Hepatocyte (in vitro differentiated cells): Measurements from ENCODE around the gene UPK3B. TPM values are rescaled to one million over a fixed set of nuclear protein-coding genes. Genes with fewer than 3 reads are reported as not detected.

Experiments
- DNase-seq: peaks from one replicate; pipeline ENCODE4 v3.0.0-alpha.2; 2016; ENCODE audit warnings: low spot score
- H2AFZ ChIP-seq: fragments of 200-600 bp; sonication (generic); 2 replicates; pipeline ENCODE4 v1.6.0; 2016; ENCODE audit warnings: antibody characterized with exemption, mild to moderate bottlenecking
- H3K27ac ChIP-seq: fragments of 200-600 bp; sonication (generic); 2 replicates; pipeline ENCODE4 v1.5.1; 2016; ENCODE audit warnings: mild to moderate bottlenecking
- H3K27me3 ChIP-seq: fragments of 200-600 bp; sonication (generic); 2 replicates; pipeline ENCODE4 v1.6.1; 2016
- H3K36me3 ChIP-seq: fragments of 200-600 bp; sonication (generic); replicated peaks from 2 replicates; pipeline ENCODE4 v1.5.1; 2016; ENCODE audit warnings: low read depth; ENCODE audit not compliant: insufficient read depth
- H3K4me1 ChIP-seq: fragments of 200-600 bp; sonication (generic); 2 replicates; pipeline ENCODE4 v1.5.1; 2016; ENCODE audit warnings: mild to moderate bottlenecking, moderate library complexity; ENCODE audit not compliant: insufficient read depth
- H3K4me2 ChIP-seq: fragments of 200-600 bp; sonication (generic); 2 replicates; pipeline ENCODE4 v1.6.0; 2016
- H3K4me3 ChIP-seq: fragments of 200-600 bp; sonication (generic); 2 replicates; pipeline ENCODE4 v1.5.1; 2016; ENCODE audit warnings: mild to moderate bottlenecking
- H3K79me2 ChIP-seq: fragments of 200-600 bp; sonication (generic); 2 replicates; pipeline ENCODE4 v1.6.0; 2017; ENCODE audit warnings: mild to moderate bottlenecking
- H3K9me2 ChIP-seq: fragments of 200-600 bp; sonication (generic); replicated peaks from 2 replicates; pipeline ENCODE4 v1.6.0; 2017; ENCODE audit warnings: mild to moderate bottlenecking; ENCODE audit not compliant: insufficient read depth
- H3K9me3 ChIP-seq: fragments of 200-600 bp; sonication (generic); 2 replicates; pipeline ENCODE4 v1.5.1; 2016; ENCODE audit warnings: low read depth, mild to moderate bottlenecking
- H4K20me1 ChIP-seq: fragments of 200-600 bp; sonication (generic); 2 replicates; pipeline ENCODE4 v1.6.0; 2016; ENCODE audit warnings: mild to moderate bottlenecking; ENCODE audit not compliant: insufficient read depth, poor library complexity, severe bottlenecking
- EZH2 ChIP-seq: fragments of 200-600 bp; sonication (generic); IDR thresholded peaks from 2 replicates; pipeline ENCODE4 v1.6.1; 2016; ENCODE audit warnings: antibody characterized with exemption, mild to moderate bottlenecking, borderline replicate concordance
- EZH2phosphoT487 ChIP-seq: fragments of 200-600 bp; sonication (generic); IDR thresholded peaks from one replicate; pipeline ENCODE4 v1.6.1; 2018; ENCODE audit warnings: antibody characterized with exemption, mild to moderate bottlenecking, low read depth, moderate library complexity; ENCODE audit not compliant: unreplicated experiment, severe bottlenecking
- WGBS: methylation state at CpG from one replicate; pipeline ENCODE4 v1.1.6; 2016; ENCODE audit warnings: low lambda C conversion rate; ENCODE audit errors: missing lambda C conversion rate; 5-methylcytosine and 5-hydroxymethylcytosine counted together
- polyA plus RNA-seq: library from polyadenylated mRNA; unstranded; fragments of >200 nt; fragmentation: Nextera tagmentation; extraction: Ambion mirVana; gene quantifications from 2 replicates; pipeline ENCODE4 v1.2.1, GENCODE V29; 2016
- total RNA-seq: library from RNA; depleted of rRNA; stranded (reverse); fragments of >200 nt; gene quantifications from 2 replicates; pipeline ENCODE4 v1.2.3, GENCODE V29; 2014
- TF ChIP-seq, protein P1 (sequence below): fragments of 200-600 bp; sonication (generic); IDR thresholded peaks from 2 replicates; pipeline ENCODE4 v1.5.1; 2016; ENCODE audit warnings: antibody characterized with exemption, mild to moderate bottlenecking; ENCODE audit not compliant: poor library complexity

UPK3B gene
- total and polyA plus RNA-seq, 2 experiments from 2014 or later, result 25.8 to 90.6 TPM

DNA sequence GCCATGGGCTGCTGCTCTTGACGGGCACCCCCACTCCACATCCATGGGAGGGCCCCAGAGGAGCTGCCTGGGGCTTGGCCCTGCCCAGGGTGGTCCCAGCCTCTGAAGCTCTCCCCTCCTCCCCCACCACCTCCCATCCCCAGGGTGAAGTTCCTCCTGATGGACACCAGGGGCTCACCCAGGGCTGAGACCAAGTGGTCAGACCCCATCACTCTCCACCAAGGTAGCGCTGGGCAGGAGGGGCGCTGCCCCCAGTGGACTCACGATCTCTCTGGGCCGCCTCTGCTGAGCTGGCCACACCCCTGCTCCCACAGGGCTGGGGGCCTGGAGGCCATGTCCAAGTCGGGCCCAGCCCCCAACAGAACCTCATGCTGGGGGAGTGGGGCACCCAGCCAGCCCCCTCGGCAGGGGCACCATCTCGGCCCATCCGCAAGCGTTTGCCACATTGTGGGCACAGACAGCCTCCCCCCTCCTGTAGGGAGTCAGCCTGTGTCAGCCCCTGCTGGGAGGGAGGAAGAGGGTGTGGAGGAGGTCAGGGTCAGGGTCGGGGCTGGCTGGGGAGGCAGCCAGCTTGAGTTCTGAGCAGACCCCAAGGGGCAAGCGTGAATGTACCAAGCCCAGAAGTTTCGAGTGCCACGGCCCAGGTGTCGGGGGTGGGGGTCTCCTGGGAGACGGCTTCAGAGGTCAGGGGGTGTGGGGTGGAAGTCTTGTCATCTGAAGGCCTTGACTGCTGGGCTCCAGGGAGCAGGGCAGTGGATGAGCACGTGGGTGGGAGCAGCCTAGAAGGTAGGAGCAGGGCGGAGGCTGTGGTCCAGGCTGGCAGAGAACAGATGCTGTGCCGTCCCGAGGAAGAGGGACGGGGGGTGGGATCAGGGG lies 2.8 kb downstream of the UPK3B start:
- H3K36me3 ChIP-seq, result no peaks in the 10 kb centered on the region
- no peaks in the 10 kb centered on the region for H4K20me1 ChIP-seq
- H3K27me3 ChIP-seq, result no peaks in the 10 kb centered on the region
- no peak overlapping the region for H3K4me3 ChIP-seq
- peak; percentile 13 for DNase-seq
- no peak overlapping the region for H2AFZ ChIP-seq
- H3K9me2 ChIP-seq, result no peaks in the 10 kb centered on the region
- no peaks in the 10 kb centered on the region for H3K79me2 ChIP-seq
- WGBS, result 77% methylated on average over 17 of the region's 21 CpGs
- H3K9me3 ChIP-seq, result no peaks in the 10 kb centered on the region
- H3K4me1 ChIP-seq, result peaks cover 7% of the 10 kb centered on the region
- TF ChIP-seq EZH2 (no peak), EZH2phosphoT487 (no peak)
- TF ChIP-seq, protein P1, sequence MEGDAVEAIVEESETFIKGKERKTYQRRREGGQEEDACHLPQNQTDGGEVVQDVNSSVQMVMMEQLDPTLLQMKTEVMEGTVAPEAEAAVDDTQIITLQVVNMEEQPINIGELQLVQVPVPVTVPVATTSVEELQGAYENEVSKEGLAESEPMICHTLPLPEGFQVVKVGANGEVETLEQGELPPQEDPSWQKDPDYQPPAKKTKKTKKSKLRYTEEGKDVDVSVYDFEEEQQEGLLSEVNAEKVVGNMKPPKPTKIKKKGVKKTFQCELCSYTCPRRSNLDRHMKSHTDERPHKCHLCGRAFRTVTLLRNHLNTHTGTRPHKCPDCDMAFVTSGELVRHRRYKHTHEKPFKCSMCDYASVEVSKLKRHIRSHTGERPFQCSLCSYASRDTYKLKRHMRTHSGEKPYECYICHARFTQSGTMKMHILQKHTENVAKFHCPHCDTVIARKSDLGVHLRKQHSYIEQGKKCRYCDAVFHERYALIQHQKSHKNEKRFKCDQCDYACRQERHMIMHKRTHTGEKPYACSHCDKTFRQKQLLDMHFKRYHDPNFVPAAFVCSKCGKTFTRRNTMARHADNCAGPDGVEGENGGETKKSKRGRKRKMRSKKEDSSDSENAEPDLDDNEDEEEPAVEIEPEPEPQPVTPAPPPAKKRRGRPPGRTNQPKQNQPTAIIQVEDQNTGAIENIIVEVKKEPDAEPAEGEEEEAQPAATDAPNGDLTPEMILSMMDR, result peak; percentile 4
- H3K4me2 ChIP-seq, result no peak overlapping the region
- H3K27ac ChIP-seq, result no peak overlapping the region

DNA sequence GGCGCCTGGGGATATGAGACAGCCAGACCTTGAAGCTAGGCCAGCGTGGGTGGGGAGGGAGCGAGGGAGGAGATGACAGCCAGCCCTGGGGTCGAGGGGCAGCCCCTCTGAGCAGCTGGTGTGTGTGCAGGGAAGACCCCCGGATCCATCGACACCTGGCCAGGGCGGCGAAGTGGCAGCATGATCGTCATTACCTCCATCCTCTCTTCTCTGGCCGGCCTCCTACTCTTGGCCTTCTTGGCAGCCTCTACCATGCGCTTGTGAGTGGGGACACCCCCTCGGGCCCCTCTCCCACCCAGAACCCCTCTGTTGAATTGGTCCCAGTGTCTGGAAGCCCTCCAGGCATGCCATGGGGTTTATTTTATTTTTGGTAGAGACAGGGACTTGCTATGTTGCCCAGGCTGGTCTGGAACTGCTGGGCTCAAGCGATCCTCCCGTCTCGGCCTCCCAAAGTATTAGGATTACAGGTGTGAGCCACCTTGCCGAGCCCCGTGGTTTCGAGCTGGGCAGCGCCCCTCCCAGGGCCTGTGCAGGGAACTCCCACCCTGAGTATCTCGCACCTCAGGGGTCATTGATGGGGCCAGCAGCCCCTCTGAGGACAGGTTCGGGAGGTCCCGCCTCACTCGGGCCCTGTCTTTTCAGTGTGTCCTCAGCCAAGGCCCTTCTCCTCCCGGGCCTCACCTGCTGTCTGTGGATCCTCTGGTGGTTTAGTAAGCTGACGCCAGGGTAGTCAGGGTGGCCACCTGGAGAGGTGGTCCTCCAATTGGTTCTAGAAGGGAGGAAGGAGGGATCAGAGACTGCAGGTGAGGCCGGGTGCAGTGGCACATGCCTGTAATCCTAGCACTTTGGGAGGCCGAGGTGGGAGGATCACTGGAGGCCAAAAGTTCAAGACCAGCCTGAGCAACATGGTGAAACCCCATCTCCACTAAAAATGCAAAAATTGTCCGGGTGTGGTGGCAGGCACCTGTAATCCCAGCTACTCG lies 3.8 kb downstream of the UPK3B start:
- H2AFZ ChIP-seq, result no peak overlapping the region
- H4K20me1 ChIP-seq, result no peaks in the 10 kb centered on the region
- no peaks in the 10 kb centered on the region for H3K27me3 ChIP-seq
- no peaks in the 10 kb centered on the region for H3K9me3 ChIP-seq
- DNase-seq, result peak; percentile 3
- H3K4me2 ChIP-seq, result no peak overlapping the region
- 95% methylated on average over 25 of the region's 29 CpGs for WGBS
- peaks cover 7% of the 10 kb centered on the region for H3K4me1 ChIP-seq
- H3K79me2 ChIP-seq, result no peaks in the 10 kb centered on the region
- H3K9me2 ChIP-seq, result no peaks in the 10 kb centered on the region
- no peak overlapping the region for H3K27ac ChIP-seq
- H3K4me3 ChIP-seq, result no peak overlapping the region
- no peak for TF ChIP-seq EZH2phosphoT487
- TF ChIP-seq, protein P1, result no peak
- TF ChIP-seq EZH2, result no peak
- no peaks in the 10 kb centered on the region for H3K36me3 ChIP-seq

DNA sequence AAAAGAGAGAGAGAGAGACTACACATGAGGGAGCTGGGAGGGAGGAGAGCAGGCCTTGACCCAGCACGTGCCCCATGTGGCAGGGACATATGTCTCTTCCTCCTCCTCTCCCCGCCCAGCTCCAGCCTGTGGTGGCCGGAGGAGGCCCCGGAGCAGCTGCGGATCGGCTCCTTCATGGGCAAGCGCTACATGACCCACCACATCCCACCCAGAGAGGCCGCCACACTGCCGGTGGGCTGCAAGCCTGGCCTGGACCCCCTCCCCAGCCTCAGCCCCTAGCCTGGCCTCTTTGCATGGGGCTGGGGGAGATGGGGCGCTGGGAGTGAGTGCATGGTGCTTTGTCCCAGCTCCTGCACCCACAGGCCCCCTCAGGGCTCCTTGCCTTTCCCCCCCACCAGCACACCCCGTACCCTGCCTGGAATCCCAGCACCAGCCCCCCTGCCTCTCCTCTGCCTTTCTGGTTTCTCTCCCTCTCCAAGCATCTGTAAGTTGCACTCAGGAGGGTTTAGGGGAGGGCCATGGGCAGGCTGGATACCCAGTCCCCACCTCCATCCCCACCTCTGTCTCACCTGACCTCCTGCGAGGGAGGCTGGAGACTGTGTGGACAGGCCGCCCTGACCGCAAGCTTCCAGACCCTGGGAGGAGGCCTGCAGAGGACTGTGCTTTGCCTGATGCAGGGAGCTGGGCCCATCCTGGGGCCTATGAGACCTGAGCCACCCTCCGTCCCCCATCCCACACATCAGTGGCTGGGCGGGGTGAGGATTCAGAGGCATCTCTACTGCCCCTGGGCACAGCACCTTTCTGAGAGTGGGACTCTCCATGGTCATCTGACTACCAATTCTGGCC lies 4.8 kb downstream of the UPK3B start:
- 82% methylated on average over 10 of the region's 16 CpGs for WGBS
- H3K27me3 ChIP-seq, result no peaks in the 10 kb centered on the region
- DNase-seq, result peak; percentile 22
- no peaks in the 10 kb centered on the region for H3K9me2 ChIP-seq
- H4K20me1 ChIP-seq, result no peaks in the 10 kb centered on the region
- no peaks in the 10 kb centered on the region for H3K79me2 ChIP-seq
- no peak overlapping the region for H3K27ac ChIP-seq
- H3K4me2 ChIP-seq, result no peak overlapping the region
- TF ChIP-seq EZH2 (no peak), EZH2phosphoT487 (no peak)
- TF ChIP-seq, protein P1, result no peak
- no peaks in the 10 kb centered on the region for H3K36me3 ChIP-seq
- H2AFZ ChIP-seq, result no peak overlapping the region
- no peaks in the 10 kb centered on the region for H3K9me3 ChIP-seq
- no peak overlapping the region for H3K4me3 ChIP-seq
- peaks cover 3% of the 10 kb centered on the region for H3K4me1 ChIP-seq
